Stromal cell of bone marrow (primary cell): ENCODE data around the gene SMYD3.
"Not testable (repeated sequence)": the region's sequence is repeated elsewhere in the genome, so short reads cannot be mapped to it uniquely, and the experiment has no call there.

ENCODE experiments used
- DNase-seq: peaks from one replicate; pipeline ENCODE4 v3.0.0-alpha.2; 2012; ENCODE audit warnings: low read depth

The SMYD3 gene

DNA sequence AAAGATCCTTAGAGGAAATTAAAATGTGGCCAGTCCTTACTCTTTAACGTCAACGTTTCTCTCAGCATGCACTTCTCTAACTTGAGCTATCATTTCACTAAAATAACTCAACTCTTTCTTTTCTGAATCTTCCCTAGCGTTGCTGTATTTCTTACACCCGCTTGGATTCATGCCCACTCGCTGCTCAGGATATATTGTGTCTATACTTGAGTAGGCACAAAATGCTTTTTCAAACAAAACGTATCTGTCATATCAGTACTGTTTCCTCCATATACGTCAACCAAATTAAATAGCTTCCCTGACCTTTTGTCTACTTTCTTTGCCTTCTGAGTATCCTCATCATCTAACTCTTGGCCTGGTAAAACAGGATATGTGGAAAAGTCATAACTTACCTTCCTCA, 549.7 kb downstream of the SMYD3 start:
- no peak for DNase-seq

DNA sequence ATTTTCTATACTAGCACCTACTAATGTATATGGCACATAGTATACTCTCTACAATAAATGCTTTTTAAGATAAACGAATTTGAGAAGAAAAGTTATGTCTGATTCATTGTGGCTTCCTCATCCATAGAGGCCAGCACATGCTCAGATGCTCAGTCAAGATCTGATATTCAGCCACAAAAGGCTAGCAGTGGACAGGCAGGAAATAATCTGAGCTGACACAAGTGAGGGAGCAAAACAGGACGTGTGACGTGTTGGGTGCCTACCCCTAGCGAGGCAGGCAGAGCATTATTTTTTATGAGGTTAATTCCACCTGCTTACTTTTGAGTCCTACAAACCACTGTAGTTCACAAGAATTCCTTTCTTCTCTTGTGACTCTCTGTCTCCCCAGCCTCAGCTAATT, 550.9 kb downstream of the SMYD3 start:
- DNase-seq = no peak

DNA sequence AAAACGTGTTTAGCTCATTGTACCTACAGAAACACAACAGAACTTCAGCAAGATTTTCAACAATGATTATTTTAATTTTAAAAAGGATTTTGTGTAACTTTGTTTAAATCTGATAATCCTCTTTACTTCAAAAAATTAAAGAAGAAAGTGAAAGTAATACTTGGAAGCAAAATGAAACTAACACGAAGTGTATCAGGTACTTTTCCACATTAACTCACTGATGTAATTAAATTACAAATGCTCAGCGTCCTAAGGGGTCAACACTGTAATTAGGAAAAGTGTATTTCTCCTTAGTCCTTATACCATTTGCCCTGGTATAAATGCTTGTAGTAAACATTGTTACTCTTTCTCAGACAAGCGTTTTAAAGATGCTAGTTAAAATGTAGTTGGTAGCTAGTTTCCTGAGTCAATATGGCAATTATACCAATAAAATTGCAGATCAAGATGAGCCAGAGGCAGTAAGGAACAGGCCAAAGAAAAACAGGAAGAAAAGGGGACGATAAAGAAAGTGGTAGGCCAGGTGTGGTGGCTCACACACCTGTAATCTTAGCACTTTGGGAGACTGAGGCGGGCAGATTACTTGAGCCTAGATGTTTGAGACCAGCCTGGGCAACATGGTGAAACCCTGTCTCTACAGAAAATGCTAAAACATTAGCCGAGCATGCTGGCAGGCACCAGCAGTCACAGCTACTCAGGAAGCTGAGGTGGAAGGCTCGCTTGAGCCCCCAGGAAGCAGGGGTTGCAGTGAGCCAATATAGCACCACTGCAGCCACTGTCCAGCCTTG, 553.0 kb downstream of the SMYD3 start:
- DNase-seq = no peak

DNA sequence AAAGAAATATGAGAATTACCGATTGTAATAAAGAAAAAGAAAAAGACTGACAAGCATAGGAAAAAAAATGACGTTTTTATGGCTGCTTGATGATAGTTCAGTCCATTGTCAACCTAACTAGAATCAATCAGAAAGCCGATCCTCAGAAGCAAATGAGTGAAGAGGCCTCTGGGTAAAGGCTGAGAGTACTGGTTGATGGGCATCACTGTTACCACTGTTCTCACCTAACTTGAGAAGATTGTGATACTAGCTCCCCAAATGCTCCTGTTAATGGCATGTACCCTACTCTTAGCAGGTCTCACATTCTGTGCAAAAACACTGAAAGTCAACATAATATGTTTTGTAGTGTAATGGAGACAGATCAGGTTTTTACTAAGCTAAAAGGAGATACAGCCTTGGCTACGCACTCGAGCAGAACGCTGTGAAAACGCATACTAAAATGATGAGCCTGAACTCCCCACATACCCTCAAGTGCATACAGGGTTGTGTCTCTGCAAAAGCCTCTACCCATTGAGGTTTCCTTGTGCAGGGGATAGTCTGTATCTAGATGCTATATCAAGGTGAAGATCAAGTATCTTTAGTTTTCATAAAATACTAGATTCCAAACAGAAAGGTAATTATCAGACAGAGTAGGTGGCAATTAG, 554.6 kb downstream of the SMYD3 start:
- no peak for DNase-seq

DNA sequence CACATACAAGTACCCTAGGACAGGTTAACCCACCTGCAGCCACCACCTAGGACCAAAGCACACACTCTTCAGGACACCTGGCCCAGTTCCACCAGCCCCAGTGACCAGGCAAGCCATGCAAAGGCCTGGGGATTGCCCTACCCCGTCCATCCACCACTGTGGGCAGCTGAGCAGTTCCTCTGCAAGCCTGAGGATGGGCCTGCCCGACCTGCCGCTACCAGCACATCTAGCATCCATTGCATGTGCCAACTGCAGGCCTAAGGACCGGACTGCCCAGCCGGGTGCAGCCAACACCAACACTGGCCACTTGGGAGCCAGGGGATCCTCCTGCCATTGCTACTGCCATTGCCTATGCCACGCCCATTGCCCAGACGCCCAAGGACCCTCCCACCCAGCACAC, 558.3 kb downstream of the SMYD3 start:
- no peak for DNase-seq

DNA sequence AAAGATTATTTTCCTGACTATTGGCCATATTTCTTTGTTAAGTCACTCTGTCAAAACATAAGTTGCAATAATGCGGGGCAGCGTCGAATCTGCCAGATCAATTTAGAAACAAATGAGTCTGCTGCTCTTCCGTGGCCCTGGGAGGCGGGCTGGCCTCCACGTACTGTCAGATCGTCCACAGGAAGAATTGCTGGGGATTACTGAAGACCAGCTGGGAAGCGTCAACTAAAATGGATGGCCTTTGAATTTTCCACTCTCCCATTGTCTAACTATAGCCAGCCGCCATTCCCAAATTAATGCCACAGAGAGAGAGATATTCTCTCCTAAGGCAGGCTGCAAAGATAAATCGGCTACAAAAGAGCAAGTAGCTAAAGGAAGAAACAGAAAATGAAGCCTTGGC, 560.2 kb downstream of the SMYD3 start:
- DNase-seq = no peak

DNA sequence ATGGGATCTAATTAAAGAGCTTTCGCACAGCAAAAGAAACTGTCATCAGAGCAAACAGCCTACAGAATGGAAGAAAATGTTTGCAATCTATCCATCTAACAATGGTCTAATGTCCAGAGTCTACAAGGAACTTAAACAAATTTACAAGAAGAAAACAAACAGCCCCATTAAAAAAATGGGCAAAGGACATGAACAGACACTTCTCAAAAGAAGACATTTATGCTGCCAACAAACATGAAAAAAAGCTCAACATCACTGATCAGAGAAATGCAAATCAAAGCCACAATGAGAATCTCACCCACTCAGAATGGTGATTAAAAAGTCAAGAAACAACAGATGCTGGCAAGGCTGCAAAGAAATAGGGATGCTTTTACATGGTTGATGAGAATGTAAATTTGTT, 561.9 kb downstream of the SMYD3 start:
- DNase-seq = not testable (repeated sequence)

DNA sequence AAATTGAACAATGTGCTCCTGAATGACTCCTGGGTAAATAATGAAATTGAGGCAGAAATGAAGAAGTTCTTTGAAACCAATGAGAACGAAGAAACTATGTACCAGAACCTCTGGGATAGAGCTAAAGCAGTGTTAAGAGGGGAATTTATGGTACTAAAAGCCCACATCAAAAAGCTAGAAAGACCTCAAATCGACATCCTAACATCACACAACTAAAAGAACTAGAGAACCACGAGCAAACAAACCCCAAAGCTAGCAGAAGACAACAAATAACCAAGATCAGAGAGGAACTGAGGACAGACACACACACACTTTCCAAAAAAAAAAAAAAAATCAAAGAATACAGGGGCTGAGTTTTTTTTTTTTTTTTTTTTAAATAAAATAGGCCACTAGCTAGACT, 564.2 kb downstream of the SMYD3 start:
- no peak for DNase-seq

DNA sequence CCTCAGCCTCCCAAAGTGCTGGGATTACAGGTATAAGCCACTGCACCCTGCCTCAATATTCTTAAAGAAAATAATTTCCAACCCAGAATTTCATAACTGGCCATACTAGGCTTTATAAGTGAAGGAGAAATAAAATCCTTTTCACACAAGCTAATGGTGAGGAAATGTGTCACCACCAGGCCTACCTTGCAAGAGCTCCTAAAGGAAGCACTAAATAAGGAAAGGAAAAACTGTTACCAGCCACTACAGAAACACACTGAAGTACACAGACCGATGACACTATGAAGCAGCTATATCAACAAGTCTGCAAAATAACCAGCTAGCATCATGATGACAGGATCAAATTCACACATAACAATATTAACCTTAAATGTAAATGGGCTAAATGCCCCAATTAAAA, 565.3 kb downstream of the SMYD3 start:
- DNase-seq = not testable (repeated sequence)

DNA sequence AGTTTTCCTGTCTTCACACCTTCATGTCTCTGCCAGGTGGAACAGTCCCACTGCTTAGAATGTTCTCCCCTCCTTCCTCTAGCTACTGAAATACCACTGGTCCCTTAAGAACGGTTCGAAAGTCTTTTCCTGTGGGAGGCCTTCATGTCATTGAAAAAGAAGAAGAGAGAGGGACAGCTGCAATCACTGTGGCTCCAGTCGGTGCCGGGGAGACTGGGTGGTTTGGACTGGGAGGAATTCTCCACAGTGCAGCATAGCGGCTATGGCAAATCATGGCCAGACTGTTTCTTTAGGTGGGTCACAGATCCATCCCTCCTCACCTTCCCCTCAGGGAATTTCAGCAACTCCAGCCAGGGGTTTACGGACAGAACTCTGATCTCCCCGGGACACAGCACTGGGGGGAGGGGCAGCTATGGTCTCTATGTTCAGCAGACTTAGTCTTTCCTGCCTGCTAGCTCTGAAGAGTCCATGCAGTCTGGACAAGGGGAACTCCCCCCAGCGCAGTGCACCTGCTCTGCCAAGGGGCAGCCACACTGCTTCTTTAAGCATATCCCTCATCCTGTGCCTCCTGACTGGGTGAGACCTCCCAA, 567.2 kb downstream of the SMYD3 start:
- no peak for DNase-seq

DNA sequence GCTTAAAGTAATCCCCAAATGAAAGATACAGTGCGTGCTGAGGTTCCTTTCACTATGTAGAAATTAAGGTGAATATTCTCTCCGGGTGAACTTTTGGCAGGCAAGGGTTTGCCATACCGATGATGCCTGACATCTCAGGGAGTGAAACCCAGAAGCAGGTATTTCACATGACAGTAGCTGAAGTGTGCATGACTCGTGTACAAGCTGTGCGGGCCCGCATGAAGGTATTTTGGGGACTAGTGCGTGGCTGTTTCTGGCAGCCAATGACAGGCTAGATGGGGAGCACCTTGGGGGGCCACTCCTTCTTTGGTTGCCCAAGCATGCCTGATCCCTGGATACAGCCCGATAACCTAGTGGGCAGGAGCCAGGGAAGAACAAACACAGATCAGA, 569.0 kb downstream of the SMYD3 start:
- no peak for DNase-seq

DNA sequence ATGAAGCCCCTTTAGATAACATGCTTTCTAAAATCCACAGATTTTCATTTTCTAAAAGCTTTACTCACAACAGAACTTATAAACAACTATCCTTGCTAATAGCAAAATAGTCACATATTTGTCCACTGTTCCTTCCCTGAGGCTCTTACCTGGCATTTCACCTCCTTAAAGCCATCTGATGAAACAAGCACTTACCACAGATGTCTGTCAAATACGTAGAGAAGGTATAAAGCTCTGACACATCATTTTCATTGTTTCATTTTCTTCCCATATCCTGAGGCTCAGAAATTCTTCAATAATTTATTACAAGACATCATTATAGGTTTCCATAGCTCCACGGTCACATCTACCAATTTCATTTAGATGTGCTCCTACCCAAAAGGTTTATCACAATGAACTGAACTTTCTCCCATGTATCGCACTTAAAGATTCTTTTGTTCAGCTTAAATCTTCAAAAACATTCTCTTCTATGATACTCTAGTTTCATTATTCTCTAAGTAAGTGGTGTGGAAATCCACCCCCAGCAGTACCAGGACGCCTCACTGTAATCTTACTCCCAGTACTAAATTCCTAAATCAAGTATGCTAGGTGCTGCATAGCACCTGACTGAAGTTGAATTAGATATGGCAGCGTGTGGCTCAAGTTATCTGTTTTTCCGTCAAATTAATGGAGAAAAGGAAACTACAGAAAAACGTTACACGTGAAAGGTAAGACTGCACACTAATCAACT, 569.6 kb downstream of the SMYD3 start:
- DNase-seq = no peak

DNA sequence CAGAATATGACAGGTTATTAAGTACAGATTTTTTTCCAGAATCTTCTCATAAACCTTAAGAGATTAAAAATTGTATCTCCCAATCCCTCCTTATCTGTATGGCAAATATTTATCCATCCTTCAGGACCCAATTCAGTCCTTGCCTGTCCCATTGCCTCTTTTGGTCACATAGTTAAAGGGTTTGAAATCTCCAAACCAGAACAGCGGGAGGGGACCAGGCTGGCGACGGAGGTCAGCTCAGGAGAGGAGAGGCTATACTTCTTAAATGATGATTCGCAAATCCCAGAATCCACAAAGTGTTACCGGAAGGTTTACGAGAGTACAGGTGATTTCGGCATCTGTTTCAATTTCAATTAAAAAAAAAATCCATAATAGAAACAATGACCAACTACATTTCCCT, 572.7 kb downstream of the SMYD3 start:
- DNase-seq = no peak

DNA sequence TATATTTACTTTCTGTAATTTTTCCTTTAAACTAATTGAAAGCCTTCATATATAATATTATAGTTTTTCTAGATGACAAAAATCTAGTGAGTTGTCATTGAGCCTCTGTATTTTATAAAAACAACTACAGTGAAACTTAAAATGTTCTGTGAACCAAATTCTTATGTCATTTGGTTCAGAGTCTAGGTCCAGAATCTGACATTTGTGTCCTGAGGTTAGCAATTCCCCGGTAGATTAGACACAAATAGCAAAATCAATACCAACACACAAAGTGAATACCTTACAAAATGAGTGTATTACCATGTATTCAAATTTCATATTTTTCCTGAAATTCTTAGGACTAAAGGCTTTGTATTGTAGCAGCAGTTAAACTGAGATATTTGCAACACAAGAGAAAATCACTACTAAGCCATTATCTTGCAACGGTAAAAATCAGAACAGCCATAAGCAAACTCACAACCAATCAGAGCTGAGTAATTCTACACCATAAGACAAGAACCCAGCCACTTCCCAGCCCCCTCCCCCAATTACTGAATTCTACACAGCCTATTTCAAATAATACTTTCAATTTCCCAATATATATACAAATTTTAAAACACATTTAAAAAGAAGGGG, 573.5 kb downstream of the SMYD3 start:
- no peak for DNase-seq

DNA sequence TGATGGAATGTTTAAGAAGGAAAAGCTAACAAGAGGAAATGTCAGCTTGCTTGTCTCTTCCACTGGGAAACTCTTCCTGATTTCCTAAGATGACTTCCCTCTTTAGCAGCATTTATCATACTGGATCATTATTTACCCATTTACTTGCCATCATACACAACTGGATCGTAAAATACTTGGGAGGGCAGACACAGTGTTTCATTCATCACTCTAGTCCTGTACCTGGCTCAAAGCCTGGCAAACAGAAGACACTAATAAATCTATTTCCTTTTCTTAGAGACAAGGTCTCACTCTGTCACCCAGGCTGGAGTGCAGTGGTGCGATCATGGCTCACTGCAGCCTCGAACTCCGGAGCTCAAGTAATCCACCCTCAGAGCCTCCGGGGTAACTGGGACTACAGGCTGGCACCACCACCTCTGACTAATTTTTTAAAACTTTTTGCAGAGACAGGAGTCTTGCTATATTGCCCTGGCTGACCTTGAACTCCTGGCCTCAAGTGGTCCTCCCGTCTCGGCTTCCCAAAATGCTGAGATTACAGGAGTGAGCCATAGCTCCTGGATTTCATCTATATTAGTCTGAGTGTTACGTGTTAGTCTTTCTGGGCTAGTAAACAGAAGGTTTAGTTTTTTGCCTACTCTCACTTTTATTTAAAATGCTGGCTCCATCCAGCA, 574.6 kb downstream of the SMYD3 start:
- DNase-seq = no peak

DNA sequence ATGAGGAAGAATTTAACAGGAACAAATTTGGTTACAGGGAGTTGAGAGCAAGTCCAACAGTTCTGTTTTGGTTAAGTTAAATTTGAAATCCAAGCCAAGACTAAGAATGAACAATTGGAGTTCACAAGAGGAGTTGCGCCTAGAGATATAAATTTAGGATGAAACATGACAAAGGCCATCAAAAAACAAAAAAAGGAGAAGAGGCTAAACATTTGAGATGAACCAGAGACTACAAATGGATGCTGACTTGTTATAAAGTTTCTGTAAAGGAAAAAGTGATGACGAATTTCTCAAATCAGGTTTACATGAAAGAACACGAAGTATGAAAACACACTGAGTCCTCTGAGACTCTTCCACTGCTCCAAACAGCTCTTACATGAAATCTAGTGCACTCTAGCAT, 575.6 kb downstream of the SMYD3 start:
- no peak for DNase-seq

DNA sequence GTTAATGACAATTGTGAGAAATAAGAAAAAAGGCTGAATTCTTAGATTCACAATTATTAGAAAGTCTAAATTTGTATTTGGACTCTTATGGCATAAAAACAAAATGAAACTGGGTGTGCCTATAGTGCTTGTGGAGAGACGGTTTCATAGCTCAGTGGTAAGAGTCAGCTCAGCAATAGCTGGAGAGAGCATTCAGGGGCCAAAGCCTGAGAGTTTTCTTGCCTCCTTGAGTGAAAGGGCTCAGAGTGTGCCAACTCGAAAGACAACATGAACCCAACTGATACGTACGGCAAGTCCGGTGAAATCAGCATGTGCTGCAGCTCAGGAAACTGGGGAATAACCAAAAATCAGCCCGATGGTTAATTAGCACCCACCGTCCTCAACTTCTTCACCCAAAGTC, 577.9 kb downstream of the SMYD3 start:
- no peak for DNase-seq

DNA sequence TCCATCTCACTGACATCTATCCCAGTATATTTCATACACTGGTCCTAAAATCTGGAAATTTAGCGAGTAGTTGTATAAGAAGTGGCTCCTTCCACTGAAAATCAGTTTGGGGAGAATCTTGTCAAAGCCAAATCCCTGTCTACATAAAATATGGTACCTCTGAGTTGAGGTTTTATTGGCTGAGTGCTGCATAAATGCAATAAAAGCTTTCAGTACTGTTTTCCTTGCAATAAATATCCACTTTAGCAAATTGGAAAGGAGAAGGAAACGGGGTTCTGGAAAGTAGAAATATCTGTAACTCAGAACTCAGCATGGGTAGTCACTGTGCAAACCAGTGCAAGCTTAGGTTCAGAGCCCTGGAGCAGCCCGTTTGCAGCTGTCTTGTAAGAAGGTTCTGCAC, 580.2 kb downstream of the SMYD3 start:
- DNase-seq = no peak

DNA sequence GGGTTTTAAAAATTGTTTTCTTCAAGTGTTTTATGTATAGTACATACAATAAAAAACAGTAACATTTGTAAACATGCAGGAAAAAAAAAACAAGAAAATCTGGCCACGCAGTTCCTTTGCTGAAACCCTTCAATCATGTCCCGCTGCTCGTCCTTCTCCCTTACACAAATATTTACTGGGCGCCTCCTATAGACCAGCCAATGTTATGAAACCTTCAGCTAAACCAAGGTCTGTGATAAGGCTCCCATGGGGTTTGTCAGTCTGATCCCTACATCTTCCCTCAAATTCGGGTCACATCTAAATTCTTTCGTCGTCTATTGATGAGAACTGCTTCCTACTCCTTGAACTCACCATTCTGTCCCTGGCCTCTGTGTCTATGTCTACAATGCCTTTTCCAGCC, 583.9 kb downstream of the SMYD3 start:
- DNase-seq = no peak

DNA sequence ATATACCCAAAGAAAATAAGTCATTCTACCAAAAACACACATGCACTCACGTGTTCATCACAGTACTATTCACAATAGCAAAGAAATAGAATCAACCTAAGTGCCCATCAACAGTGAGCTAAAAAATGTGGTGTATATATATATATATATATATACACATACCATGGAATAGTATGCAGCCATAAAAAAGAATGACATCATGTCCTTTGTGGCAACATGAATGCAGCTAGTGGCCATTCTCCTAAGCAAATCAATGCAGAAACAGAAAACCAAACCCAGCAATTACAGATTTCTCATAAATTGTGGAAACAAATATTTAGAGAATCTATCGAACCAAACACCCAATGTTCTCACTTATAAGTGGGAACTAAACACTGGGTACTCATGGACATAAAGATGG, 585.7 kb downstream of the SMYD3 start:
- no peak for DNase-seq

DNA sequence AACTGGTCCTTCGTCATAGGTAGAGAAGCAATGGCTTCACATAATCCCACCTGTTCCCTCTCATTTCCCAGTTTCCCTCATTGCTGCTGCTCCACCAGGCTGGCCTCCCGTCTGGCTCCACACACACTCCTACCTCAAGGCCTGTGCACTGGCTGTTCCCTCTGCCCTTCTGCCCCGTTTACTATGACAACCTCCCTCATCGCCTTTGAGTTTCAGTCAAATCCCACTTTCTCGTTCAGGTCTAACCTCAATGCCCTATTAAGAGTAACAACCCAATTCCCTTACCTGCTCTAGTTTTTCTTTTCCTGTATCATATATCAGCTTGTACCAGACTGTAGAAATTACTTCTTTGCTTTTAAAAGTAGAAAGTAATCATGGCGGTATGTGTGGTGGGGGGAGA, 589.7 kb downstream of the SMYD3 start:
- DNase-seq = no peak

DNA sequence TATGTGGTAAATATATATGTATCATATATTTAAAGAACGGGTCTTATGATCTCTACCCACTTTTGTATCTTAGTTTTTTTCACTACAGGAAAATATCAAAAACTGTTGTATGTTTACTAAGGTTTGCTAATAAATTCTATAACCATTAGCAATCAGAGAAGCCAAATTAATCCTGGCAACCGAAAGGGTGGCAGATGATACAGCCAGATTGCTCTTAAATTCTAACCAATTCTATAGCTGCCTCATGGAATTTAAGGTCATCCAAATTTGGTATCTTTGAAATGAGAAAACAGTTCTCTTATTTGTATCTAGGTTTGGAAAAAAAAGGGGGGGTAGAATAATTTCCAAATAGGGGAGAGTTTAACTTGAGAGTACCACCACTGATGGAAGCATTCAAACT, 591.2 kb downstream of the SMYD3 start:
- no peak for DNase-seq
